Activated naive CD4-positive, alpha-beta T cell (primary cell): ENCODE data around the gene LMF1.
"Not testable (repeated sequence)": the region's sequence is repeated elsewhere in the genome, so short reads cannot be mapped to it uniquely, and the experiment has no call there.

Experiments
- DNase-seq, 4 experiments: peaks; one replicate each; lab custom pipeline; 2025; lab: John Stamatoyannopoulos, UW

LMF1 gene

DNA sequence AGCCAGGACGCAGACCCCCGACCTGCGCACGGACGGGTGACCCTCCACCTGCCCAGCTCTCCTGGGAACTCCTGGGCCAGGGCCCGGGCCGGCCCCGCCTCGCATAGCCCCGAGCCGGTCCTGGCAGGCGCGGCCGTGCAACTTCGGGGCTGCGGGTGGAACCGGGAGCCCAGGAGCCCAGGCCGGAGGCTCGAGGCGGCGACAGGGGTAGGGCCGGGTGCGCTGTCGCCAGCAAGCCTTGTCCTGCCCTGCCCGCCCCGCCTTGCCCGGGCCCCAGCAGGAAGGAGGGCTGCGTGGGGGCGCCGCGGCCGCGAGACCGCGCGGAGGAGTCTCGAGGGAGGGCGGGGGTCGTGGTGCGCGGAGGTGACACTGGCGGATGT is 408 bp downstream of the LMF1 start:
- no peak for DNase-seq

DNA sequence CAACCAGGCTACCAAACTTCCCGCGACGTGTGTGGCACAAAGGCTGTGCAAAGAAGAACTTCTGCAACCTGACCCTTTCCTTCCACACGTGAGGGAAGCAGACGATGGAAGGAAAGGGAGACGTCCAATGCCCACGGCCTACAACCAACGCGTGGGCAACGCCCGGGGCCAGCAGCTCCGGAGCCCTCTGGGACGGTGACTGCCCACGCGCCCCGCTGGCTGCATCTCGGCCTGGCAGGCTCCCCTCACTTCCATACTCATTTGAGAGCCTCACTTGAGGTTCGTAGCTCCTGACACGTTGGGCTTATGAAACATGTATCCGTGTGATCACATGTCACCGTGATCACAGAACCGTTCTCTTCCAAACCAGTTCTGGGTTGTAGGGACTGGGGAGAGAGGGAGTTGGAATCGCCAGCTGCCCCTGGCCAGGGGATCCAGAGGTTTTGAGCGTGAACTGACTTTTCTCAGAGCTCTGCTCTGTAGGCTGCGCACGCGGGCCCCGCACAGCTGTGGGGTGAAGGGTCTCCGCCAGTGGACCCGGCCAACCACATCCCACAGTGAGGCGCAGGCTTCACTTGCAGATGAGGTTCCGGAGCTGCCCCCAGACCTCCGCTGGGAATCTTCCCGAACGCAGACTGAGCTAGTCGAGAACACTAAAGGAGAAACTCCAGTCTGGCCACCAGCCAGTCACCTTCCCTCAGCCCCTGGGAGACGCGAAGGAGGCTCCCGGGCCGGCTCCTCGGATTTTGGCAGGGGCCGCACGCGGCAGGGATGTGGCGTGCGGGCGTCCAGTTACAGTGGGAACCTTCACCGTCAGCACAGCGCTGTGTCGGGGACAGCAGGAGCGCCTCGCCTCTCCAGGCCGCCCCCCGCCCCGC is 1.0 kb downstream of the LMF1 start:
- DNase-seq, result no peak

DNA sequence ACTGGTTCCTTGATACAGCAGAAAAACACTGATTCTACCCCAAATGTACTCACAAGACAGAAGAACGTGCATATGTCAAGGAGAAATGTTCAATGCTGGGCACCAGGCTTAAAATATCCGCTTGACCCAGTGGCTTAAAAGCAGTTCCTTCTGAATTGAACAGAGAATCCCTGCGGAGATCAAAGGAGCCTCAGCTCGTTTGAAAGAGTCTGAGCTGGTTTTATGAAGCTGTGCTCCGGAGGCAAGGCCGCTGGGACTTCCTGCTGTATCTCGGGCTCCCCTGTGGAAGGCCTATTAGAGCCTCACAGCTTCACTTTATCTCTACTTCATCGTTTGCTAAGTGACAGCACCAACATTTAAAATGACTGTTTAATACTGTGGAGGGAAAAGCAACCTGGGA is 2.2 kb downstream of the LMF1 start:
- DNase-seq, result no peak

GRCh38 chr16:967546-968295 is 3.1 kb downstream of the LMF1 start:
- no peak for DNase-seq

GRCh38 chr16:967077-967541 is 3.7 kb downstream of the LMF1 start:
- no peak for DNase-seq

DNA sequence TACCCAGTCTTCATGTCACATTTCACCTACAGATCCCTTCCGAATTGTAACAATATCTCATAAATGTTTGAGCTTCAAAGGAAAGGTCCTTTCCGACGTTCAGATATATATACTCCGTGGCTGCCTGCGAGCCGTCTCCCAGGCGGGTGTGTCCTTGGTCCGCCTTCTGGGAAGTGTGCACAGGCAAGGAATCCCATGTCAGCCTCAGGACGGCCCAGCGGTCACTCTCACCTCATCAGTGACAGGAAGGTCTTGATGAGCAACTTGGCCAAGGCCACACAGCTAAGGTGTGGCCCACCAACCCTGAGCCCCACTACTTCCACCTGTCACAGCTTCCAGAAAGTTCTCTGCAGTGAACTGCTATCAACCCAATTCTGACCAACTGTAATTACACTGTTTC is 4.3 kb downstream of the LMF1 start:
- no peak for DNase-seq

GRCh38 chr16:966035-966434 is 4.7 kb downstream of the LMF1 start:
- DNase-seq, result no peak

DNA sequence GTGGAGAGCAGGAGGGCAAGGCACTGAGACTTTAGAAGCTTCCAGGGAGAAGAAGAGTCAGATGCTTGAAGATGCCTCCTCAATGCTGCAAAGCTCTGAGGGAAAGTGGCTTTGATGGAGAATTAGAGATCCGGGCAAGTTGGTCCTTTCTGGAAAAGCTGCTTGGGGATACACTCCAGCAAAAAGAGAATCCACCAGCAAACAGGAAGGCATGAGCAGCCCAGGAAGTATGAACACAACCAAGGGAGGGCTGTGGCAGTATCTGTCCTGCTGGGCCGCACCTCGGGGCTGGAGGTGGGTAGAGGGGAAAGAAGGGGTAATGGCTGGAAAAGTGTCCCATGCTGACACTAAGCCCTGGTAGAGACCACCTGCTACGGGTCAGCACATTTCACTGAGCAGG is 5.3 kb downstream of the LMF1 start:
- no peak for DNase-seq

- no peak for DNase-seq
Measured at GRCh38 chr16:965036-965395, 5.8 kb downstream of the LMF1 start.

DNA sequence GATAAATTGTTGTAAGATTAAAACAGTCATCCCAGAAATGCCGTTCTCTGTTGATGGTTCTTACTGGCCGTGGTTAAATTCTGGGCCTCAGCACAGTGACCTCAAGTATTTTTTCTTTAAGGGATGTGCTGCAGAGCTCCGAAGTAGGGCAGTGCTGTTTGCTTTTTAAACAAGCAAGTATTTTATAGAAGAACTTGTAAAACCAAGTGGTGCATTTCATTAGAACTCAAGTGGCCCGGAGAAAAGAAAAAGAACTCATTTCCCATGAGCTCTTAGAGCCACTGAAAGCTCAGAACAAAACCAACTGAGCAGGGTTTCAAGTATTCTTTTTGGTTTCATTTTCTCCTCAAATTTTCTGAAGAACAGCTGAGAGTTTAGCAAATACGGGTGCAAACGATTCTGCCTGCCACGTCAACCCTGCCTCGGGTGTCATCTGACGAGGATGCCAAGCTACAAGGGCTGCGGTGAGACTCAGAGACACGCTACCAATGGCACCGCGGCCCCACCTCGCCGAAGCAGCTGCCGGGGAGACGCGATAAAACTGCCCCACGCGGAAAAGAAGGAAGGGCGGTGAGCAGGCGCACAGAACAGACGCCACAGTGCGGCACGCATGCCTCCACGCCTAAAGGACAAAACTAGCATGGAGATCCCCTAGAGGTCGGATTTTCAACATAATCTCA is 6.3 kb downstream of the LMF1 start:
- peak in 3 of 4 experiments; percentile 28 to 60 (median 34) for DNase-seq

DNA sequence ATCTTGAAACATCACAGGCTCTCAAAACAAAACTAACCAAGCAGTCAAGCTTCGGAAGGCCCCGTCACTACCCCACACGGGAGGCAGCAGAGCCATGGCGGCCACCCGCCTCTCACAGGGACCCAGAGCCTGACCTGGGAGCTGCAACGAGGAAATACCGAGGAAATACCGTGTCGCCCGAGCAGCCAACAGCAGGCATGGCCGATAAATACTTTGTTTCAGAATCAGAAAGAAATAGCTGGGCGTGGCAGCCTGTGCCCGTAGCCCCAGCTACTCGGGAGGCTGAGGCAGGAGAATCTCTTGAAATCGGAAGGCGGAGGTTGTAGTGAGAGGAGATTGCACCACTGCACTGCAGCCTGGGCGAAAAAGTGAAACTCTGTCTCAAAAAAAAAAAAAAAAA is 6.9 kb downstream of the LMF1 start:
- DNase-seq, result no peak

DNA sequence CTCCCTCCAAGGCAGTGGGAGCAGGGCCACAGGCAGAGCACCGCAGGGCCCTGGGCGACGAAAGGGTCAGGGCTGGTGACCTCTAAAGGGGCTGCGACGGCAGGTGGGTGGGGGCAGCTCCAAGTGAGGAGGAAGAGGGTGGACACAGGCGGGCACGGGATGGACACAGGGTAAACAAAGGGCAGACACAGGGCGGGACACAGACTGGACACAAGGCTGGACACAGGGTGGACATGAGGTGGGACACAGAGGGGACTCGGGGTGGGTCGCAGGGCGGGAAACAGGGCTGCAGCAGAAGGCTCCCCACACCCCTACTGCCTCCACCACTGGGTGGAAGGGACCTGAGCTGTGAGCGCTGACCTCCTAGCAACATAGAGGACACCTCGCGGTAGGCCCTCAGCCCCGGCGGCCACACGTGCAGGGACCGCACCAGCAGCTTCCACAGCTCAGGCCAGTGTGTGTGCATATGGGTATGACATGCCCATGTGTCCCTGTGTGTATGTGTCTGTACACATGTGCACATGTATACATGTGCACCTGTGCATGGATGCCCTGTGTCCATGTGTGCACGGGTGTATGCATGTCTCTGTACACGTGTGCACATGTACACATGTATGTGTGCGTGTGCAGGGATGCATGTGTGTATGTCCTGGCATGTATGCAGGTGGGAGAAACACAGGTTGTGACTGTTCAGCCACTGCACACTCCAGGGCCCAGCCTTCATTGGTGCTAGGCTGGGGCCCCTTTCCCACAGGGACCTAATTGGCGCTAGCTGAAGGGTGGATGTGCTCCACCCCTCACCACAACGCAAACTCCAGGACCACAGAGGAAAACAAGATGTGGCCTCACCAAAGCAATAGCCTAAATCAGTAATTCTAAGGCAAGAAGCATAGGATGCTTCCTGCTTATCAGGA is 7.6 kb downstream of the LMF1 start:
- no peak for DNase-seq

GRCh38 chr16:962366-962765 is 8.4 kb downstream of the LMF1 start:
- no peak for DNase-seq

GRCh38 chr16:959232-960040 is 11.3 kb downstream of the LMF1 start:
- no peak for DNase-seq

DNA sequence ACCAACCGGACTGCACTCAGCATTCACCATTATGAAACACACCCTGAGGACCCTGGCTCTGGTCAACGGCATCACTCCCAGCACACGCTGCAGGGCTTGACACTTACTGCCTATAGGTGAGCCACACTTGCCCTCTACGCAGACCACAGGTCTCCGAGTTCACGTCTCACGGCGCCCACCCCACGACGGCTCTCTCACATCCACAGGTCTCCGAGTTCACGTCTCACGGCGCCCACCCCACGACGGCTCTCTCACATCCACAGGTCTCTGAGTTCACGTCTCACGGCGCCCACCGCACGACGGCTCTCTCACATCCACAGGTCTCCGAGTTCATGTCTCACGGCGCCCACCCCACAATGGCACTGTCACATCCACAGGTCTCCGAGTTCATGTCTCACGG is 15.0 kb downstream of the LMF1 start:
- DNase-seq, result not testable (repeated sequence)

GRCh38 chr16:953818-954217 is 17.0 kb downstream of the LMF1 start:
- peak in 1 of 4 experiments; percentile 25 for DNase-seq

GRCh38 chr16:952321-952720 is 18.5 kb downstream of the LMF1 start:
- DNase-seq, result no peak

DNA sequence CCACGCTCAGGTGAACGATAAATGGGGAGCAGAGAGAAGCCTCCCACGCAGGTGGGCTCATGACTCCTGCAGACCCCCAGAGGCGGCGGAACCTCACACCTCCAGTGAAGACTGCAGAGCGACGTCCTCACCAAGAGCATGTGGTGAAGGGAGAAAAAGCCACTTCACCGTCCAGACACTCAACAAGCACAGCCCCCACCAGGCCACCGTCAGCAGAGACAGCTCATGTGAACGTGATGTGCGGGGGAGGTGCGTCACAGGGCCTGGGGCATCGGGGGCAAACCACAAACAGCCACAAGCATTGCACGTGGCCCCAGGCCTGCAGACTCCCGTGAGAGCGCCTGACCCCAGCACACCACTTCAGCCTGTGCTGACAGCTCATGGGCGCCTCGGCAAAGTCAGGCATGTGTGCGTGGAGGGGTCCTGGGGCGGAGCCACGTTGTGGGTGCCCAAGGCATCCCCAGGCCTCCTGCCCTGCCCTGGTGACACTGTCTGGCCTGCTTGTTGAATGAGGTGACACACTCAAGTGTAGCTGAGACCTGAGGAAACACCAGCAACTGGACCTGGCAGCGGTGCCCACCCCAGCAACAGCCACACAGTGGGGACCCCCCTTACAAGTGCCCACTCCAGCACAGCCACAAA is 19.0 kb downstream of the LMF1 start:
- DNase-seq, result no peak

DNA sequence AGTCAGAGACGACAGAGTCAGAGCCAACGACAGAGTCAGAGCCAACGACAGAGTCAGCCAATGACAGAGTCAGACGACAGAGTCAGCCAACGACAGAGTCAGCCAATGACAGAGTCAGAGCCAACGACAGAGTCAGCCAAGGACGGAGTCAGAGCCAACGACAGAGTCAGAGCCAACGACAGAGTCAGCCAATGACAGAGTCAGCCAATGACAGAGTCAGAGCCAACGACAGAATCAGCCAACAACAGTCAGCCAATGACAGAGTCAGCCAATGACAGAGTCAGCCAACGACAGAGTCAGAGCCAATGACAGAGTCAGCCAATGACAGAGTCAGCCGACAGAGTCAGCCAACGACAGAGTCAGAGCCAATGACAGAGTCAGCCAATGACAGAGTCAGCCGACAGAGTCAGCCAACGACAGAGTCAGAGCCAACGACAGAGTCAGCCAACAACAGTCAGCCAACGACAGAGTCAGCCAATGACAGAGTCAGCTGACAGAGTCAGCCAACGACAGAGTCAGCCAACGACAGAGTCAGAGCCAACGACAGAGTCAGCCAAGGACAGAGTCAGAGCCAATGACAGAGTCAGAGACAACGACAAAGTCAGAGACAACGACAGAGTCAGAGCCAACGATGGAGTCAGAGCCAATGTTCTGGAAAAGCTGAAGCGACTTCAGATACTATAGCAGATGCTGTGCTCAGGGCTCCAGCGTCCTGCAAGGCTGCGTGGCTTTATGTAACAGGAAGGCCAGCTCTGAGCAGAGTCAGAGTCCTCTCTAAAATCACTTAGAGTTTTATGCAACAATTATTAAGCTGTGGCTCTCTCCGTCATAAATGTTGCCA is 19.8 kb downstream of the LMF1 start:
- not testable (repeated sequence) for DNase-seq
